ENCODE results near the gene BNIPL.

The BNIPL gene

GRCh38 chr1:151051356-151052009 lies 15.1 kb downstream of the BNIPL start:
- H3K27ac ChIP-seq (replicated peaks) = no peak overlapping the region
- H3K27me3 ChIP-seq (ENCODE audit: insufficient read depth, poor library complexity, severe bottlenecking) = peaks cover 7% of the 10 kb centered on the region
- TF ChIP-seq POLR2AphosphoS5 (IDR thresholded peaks at IDR 0.05; ENCODE audit: low read depth) = no peak
- no peak for TF ChIP-seq SPI1 (IDR thresholded peaks at IDR 0.05; ENCODE audit: borderline replicate concordance, low read depth)
- no peak for TF ChIP-seq REST (IDR thresholded peaks at IDR 0.05; ENCODE audit: insufficient replicate concordance, low read depth)
- no peak for TF ChIP-seq GABPA (IDR thresholded peaks at IDR 0.05; ENCODE audit: low read depth)
- TF ChIP-seq CTCF (IDR thresholded peaks at IDR 0.05; ENCODE audit: insufficient read depth, low read length) = no peak
- H3K4me3 ChIP-seq (replicated peaks; ENCODE audit: insufficient read depth, low read length) = no peak overlapping the region
- DNase-seq (ENCODE audit: low read depth in 1 of 2, low spot score in 1 of 2) = no peak

DNA sequence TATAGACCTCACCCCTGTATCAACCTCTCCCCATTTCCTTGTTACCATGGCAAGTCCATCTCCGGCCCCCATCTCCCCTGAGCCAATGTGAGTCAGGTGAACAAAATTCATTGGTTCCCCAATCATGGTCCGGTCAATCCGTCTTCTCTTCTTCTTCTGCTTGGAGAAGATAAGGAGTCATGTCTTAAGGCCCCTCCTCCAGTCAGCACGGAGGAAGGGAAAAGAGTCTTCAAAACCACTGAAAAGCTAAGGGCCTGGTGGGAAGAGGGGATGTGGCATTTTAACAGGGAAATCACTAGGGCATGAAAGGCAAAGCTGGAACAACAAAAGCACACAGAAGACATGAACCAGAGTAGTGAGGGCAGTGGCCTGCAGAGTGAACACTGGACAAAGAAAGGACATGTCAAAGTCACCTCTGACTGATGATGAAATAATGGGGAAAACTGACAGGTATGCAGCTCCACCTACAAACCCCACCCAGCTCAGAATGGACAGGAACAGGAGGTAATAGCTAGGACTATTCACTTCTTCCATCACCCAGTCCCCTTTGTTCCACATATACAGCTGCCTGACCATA lies 18.7 kb downstream of the BNIPL start:
- DNase-seq (ENCODE audit: low read depth in 1 of 2, low spot score in 1 of 2) = no peak
- Histone ChIP-seq H3K27ac (replicated peaks) (no peak overlapping the region), H3K27me3 (ENCODE audit: insufficient read depth, poor library complexity, severe bottlenecking) (no peaks in the 10 kb centered on the region), H3K4me3 (replicated peaks; ENCODE audit: insufficient read depth, low read length) (no peak overlapping the region)
- no peak for TF ChIP-seq CTCF (IDR thresholded peaks at IDR 0.05; ENCODE audit: insufficient read depth, low read length)
- TF ChIP-seq REST (IDR thresholded peaks at IDR 0.05; ENCODE audit: insufficient replicate concordance, low read depth) = no peak
- TF ChIP-seq POLR2AphosphoS5 (IDR thresholded peaks at IDR 0.05; ENCODE audit: low read depth) = no peak
- TF ChIP-seq GABPA (IDR thresholded peaks at IDR 0.05; ENCODE audit: low read depth) = no peak
- TF ChIP-seq SPI1 (IDR thresholded peaks at IDR 0.05; ENCODE audit: borderline replicate concordance, low read depth) = no peak

GRCh38 chr1:151055581-151055980 lies 19.2 kb downstream of the BNIPL start:
- Histone ChIP-seq H3K4me3 (replicated peaks; ENCODE audit: insufficient read depth, low read length) (no peak overlapping the region), H3K27ac (replicated peaks) (no peak overlapping the region), H3K27me3 (ENCODE audit: insufficient read depth, poor library complexity, severe bottlenecking) (no peaks in the 10 kb centered on the region)
- no peak for DNase-seq (ENCODE audit: low read depth in 1 of 2, low spot score in 1 of 2)
- TF ChIP-seq REST (IDR thresholded peaks at IDR 0.05; ENCODE audit: insufficient replicate concordance, low read depth) = no peak
- TF ChIP-seq GABPA (IDR thresholded peaks at IDR 0.05; ENCODE audit: low read depth) = no peak
- TF ChIP-seq CTCF (IDR thresholded peaks at IDR 0.05; ENCODE audit: insufficient read depth, low read length) = no peak
- no peak for TF ChIP-seq SPI1 (IDR thresholded peaks at IDR 0.05; ENCODE audit: borderline replicate concordance, low read depth)
- no peak for TF ChIP-seq POLR2AphosphoS5 (IDR thresholded peaks at IDR 0.05; ENCODE audit: low read depth)

Data from HL-60 (cell line).